A549 (cell line): ENCODE data around the gene CASTOR2.
"Not testable (repeated sequence)": the region's sequence is repeated elsewhere in the genome, so short reads cannot be mapped to it uniquely, and the experiment has no call there.

Experiments used
- CEBPB ChIP-seq, 2 experiments: fragments of >200 bp in 1 of 2; sonication (Bioruptor Twin) in 1 of 2; formaldehyde crosslinking in 1 of 2; IDR thresholded peaks; 2 replicates each; pipeline ENCODE4 v1.6.1; 2012 to 2016
- EP300 ChIP-seq, 2 experiments: fragments of >200 bp; sonication (Bioruptor Twin); formaldehyde crosslinking; IDR thresholded peaks; 2 replicates in 1 of 2; 3 replicates in 1 of 2; pipeline ENCODE4 v1.6.1; 2016 to 2017
- HES2 ChIP-seq: fragments of >200 bp; sonication (Bioruptor Twin); formaldehyde crosslinking; IDR thresholded peaks from 2 replicates; pipeline ENCODE4 v1.6.1; 2016
- MAFK ChIP-seq: fragments of 450-650 bp; IDR thresholded peaks from 2 replicates; pipeline ENCODE4 v1.6.1; 2014; ENCODE audit not compliant: partially characterized antibody
- MAX ChIP-seq: IDR thresholded peaks from 2 replicates; pipeline ENCODE4 v1.6.1; 2012
- POLR2A ChIP-seq: IDR thresholded peaks from 2 replicates; pipeline ENCODE4 v1.6.1; 2012; ENCODE audit warnings: mild to moderate bottlenecking, low read length
- RARB ChIP-seq: fragments of 250-450 bp; sonication (Bioruptor Pico); IDR thresholded peaks from 2 replicates; pipeline ENCODE4 v1.8.0; 2021; ENCODE audit warnings: mild to moderate bottlenecking, moderate library complexity
- RNF2 ChIP-seq: fragments of 200-600 bp; sonication (generic); IDR thresholded peaks from 2 replicates; pipeline ENCODE4 v1.6.1; 2016; ENCODE audit warnings: low read depth, mild to moderate bottlenecking, antibody characterized with exemption, moderate library complexity, borderline replicate concordance
- SMC3 ChIP-seq: fragments of >200 bp; sonication (Bioruptor Twin); formaldehyde crosslinking; IDR thresholded peaks from 3 replicates; pipeline ENCODE4 v1.6.1; 2018; ENCODE audit warnings: inconsistent platforms
- TP53 ChIP-seq: fragments of 250-450 bp; sonication (Bioruptor Pico); IDR thresholded peaks from 2 replicates; pipeline ENCODE4 v1.5.0; 2021; ENCODE audit warnings: mild to moderate bottlenecking, moderate library complexity
- ZSCAN20 ChIP-seq: fragments of 250-450 bp; sonication (Bioruptor Pico); IDR thresholded peaks from 2 replicates; pipeline ENCODE4 v1.8.0; 2022; ENCODE audit warnings: mild to moderate bottlenecking, moderate library complexity
- TF ChIP-seq, protein P1 (sequence below): fragments of >200 bp; sonication (Bioruptor Twin); formaldehyde crosslinking; IDR thresholded peaks from 3 replicates; pipeline ENCODE4 v1.5.1; 2016

- TF ChIP-seq POLR2A; CEBPB (IDR thresholded peaks at IDR 0.05); RARB (CRISPR knock-in tag); TP53; EP300 (IDR thresholded peaks at IDR 0.05); MAFK; SMC3; RNF2; ZSCAN20 (CRISPR knock-in tag); HES2; MAX: not testable (repeated sequence)
- TF ChIP-seq, protein P1, sequence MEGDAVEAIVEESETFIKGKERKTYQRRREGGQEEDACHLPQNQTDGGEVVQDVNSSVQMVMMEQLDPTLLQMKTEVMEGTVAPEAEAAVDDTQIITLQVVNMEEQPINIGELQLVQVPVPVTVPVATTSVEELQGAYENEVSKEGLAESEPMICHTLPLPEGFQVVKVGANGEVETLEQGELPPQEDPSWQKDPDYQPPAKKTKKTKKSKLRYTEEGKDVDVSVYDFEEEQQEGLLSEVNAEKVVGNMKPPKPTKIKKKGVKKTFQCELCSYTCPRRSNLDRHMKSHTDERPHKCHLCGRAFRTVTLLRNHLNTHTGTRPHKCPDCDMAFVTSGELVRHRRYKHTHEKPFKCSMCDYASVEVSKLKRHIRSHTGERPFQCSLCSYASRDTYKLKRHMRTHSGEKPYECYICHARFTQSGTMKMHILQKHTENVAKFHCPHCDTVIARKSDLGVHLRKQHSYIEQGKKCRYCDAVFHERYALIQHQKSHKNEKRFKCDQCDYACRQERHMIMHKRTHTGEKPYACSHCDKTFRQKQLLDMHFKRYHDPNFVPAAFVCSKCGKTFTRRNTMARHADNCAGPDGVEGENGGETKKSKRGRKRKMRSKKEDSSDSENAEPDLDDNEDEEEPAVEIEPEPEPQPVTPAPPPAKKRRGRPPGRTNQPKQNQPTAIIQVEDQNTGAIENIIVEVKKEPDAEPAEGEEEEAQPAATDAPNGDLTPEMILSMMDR: not testable (repeated sequence)
Measured at GRCh38 chr7:74958328-74958727, 6.2 kb upstream of the CASTOR2 start.
